Esophagus muscularis mucosa (tissue), 4 donors: Measurements from ENCODE around the gene ZNF687. TPM values are rescaled to one million over a fixed set of nuclear protein-coding genes. Genes with fewer than 3 reads are reported as not detected.

Experiments
- DNase-seq: peaks from one replicate; pipeline ENCODE4 v3.0.0-alpha.2; 2017; ENCODE audit errors: extremely low spot score
- H3K27ac ChIP-seq, 4 donors: fragments of 200-600 bp; sonication (generic); replicated peaks in 1 of 4; 1 replicate in 3 of 4; 2 replicates in 1 of 4; pipeline ENCODE4 v1.5.1; 2016 to 2019; ENCODE audit warnings: mild to moderate bottlenecking in 1 of 4
- H3K27me3 ChIP-seq, 4 donors: fragments of 200-600 bp; sonication (generic); one replicate each; pipeline versions ENCODE4 v1.5.1 to v1.6.0; 2016 to 2019
- H3K36me3 ChIP-seq, 4 donors: fragments of 200-600 bp; sonication (generic); one replicate each; pipeline ENCODE4 v1.5.1; 2016 to 2019
- H3K4me1 ChIP-seq, 4 donors: fragments of 200-600 bp; sonication (generic); one replicate each; pipeline ENCODE4 v1.5.1; 2016 to 2019
- H3K4me3 ChIP-seq, 4 donors: fragments of 200-600 bp; sonication (generic); 1 replicate in 2 of 4; 2 replicates in 2 of 4; pipeline ENCODE4 v1.5.1; 2016 to 2019; ENCODE audit warnings: mild to moderate bottlenecking in 4 of 4, moderate library complexity in 1 of 4
- H3K9me3 ChIP-seq, 4 donors: fragments of 200-600 bp; sonication (generic); 1 replicate in 3 of 4; 2 replicates in 1 of 4; pipeline ENCODE4 v1.5.1; 2016 to 2019
- CTCF ChIP-seq, 3 experiments: fragments of 200-600 bp in 2 of 3; fragments of 450-650 bp in 1 of 3; sonication (generic) in 2 of 3; IDR thresholded peaks; one replicate each; pipeline ENCODE4 v1.5.1; 2017 to 2019; ENCODE audit warnings: antibody characterized with exemption in 3 of 3, mild to moderate bottlenecking in 2 of 3, moderate library complexity in 1 of 3
- EP300 ChIP-seq: sonication (generic); formaldehyde crosslinking; IDR thresholded peaks from one replicate; pipeline ENCODE4 v1.6.1; 2017; ENCODE audit warnings: antibody characterized with exemption
- POLR2A ChIP-seq: fragments of 450-650 bp; IDR thresholded peaks from one replicate; pipeline ENCODE4 v1.6.1; 2017; ENCODE audit warnings: antibody characterized with exemption, moderate library complexity, mild to moderate bottlenecking, low read depth
- POLR2AphosphoS5 ChIP-seq, 2 donors: sonication (generic); formaldehyde crosslinking; IDR thresholded peaks; one replicate each; pipeline ENCODE4 v1.6.1; 2017; ENCODE audit warnings: antibody characterized with exemption in 2 of 2
- WGBS: methylation state at CpG from one replicate; pipeline ENCODE4 v1.1.5; 2018; 5-methylcytosine and 5-hydroxymethylcytosine counted together
- intact Hi-C: fragments of 100-400 bp; cut with DNase I; formaldehyde crosslinking; loops from one replicate; pipeline ENCODE4 v1.15.1; 2023
- total RNA-seq, 4 donors: library from RNA; depleted of rRNA; stranded (reverse); fragments of >200 nt; gene quantifications; one replicate each; pipeline versions ENCODE4 v1.1.0 to v1.2.1, GENCODE V29; 2016

Gene ZNF687
- total RNA-seq, 4 donors from 2014 or later = 16.6 to 28.6 (median 23.1) TPM

- Histone ChIP-seq H3K27ac (no peak overlapping the region), H3K4me1 (peaks cover 0 to 25% (median 5%) of the 10 kb centered on the region in 4 donors), H3K27me3 (no peaks in the 10 kb centered on the region), H3K4me3 (no peak overlapping the region), H3K36me3 (peaks cover 90 to 100% (median 100%) of the 10 kb centered on the region in 4 donors), H3K9me3 (no peaks in the 10 kb centered on the region)
- DNase-seq = no peak
- TF ChIP-seq POLR2AphosphoS5 (IDR thresholded peaks at IDR 0.05) (peak in 1 of 2 donors; percentile 16), POLR2A (no peak)
- WGBS = 79% methylated on average over 3 of the region's 19 CpGs
- intact Hi-C loops = no loop called here
Observed at GRCh38 chr1:151290709-151291303, 8.7 kb downstream of the ZNF687 start.

- Histone ChIP-seq H3K9me3 (no peaks in the 10 kb centered on the region), H3K36me3 (peaks cover 83 to 100% (median 100%) of the 10 kb centered on the region in 4 donors), H3K4me3 (no peak overlapping the region), H3K27me3 (no peaks in the 10 kb centered on the region), H3K4me1 (peaks cover 0 to 15% (median 5%) of the 10 kb centered on the region in 4 donors), H3K27ac (peak overlapping the region in 1 of 4 donors; percentile 53)
- TF ChIP-seq CTCF (IDR thresholded peaks at IDR 0.05) (peak in 1 of 3 experiments; percentile 7), POLR2A (no peak)
- intact Hi-C loops = no loop called here
- no peak for DNase-seq
- WGBS = 69% methylated on average over 13 of the region's 13 CpGs
Observed at GRCh38 chr1:151292207-151293030, 10.3 kb downstream of the ZNF687 start.

- Histone ChIP-seq H3K9me3 (no peaks in the 10 kb centered on the region), H3K4me1 (peaks cover 0 to 15% (median 5%) of the 10 kb centered on the region in 4 donors), H3K4me3 (no peak overlapping the region), H3K27ac (no peak overlapping the region), H3K36me3 (peaks cover 83 to 100% (median 100%) of the 10 kb centered on the region in 4 donors), H3K27me3 (no peaks in the 10 kb centered on the region)
- TF ChIP-seq EP300 (no peak), POLR2A (no peak), POLR2AphosphoS5 (IDR thresholded peaks at IDR 0.05) (no peak), CTCF (IDR thresholded peaks at IDR 0.05) (no peak)
- intact Hi-C loops = no loop called here
- 80% methylated on average over 6 of the region's 6 CpGs for WGBS
- no peak for DNase-seq
Observed at GRCh38 chr1:151293093-151293492, 11.0 kb downstream of the ZNF687 start.

GRCh38 chr1:151294742-151295462 lies 12.8 kb downstream of the ZNF687 start:
- Histone ChIP-seq H3K27me3 (no peaks in the 10 kb centered on the region), H3K4me3 (no peak overlapping the region), H3K4me1 (peaks cover 0 to under 1% (median 0%) of the 10 kb centered on the region in 4 donors), H3K27ac (no peak overlapping the region), H3K36me3 (peaks cover 85 to 100% (median 100%) of the 10 kb centered on the region in 4 donors), H3K9me3 (no peaks in the 10 kb centered on the region)
- intact Hi-C loops = no loop called here
- no peak for TF ChIP-seq CTCF (IDR thresholded peaks at IDR 0.05)
- TF ChIP-seq POLR2A = no peak
- no peak for TF ChIP-seq POLR2AphosphoS5 (IDR thresholded peaks at IDR 0.05)
- TF ChIP-seq EP300 = no peak
- DNase-seq = no peak
- WGBS = 88% methylated on average over 2 of the region's 2 CpGs

GRCh38 chr1:151309811-151310323 lies 27.8 kb downstream of the ZNF687 start:
- TF ChIP-seq POLR2AphosphoS5 (IDR thresholded peaks at IDR 0.05) = peak in 1 of 2 donors; percentile 19
- no peak for TF ChIP-seq CTCF (IDR thresholded peaks at IDR 0.05)
- H3K4me1 ChIP-seq = peaks cover 56 to 65% (median 61%) of the 10 kb centered on the region in 4 donors

More at GRCh38 chr1:151309811-151310323, 27.8 kb downstream of the ZNF687 start:
- Histone ChIP-seq H3K4me3 (no peak overlapping the region), H3K27ac (peak overlapping the region; percentile 71 to 85 (median 76)), H3K36me3 (peaks cover 35 to 74% (median 61%) of the 10 kb centered on the region in 4 donors), H3K27me3 (no peaks in the 10 kb centered on the region), H3K9me3 (no peaks in the 10 kb centered on the region)
- intact Hi-C loops = no loop called here
- WGBS = 44% methylated on average over 7 of the region's 7 CpGs
- no peak for DNase-seq
